HepG2 (cell line): Measurements from ENCODE around the gene AJM1. TPM values are rescaled to one million over a fixed set of nuclear protein-coding genes. Genes with fewer than 3 reads are reported as not detected.

Experiments used
- AFF4 ChIP-seq: sonication (generic); formaldehyde crosslinking; IDR thresholded peaks from 2 replicates; pipeline ENCODE4 v1.4.0; 2020; ENCODE audit warnings: missing genetic modification reagents
- DMAP1 ChIP-seq: IDR thresholded peaks from 2 replicates; pipeline ENCODE4 v1.6.1; 2016
- E2F5 ChIP-seq: sonication (generic); formaldehyde crosslinking; conservative IDR thresholded peaks from 2 replicates; pipeline ENCODE4 v1.4.0; 2020; ENCODE audit warnings: missing genetic modification reagents
- ELF3 ChIP-seq: IDR thresholded peaks from 2 replicates; pipeline ENCODE4 v1.6.1; 2016; ENCODE audit warnings: missing genetic modification reagents, missing compliant biosample characterization
- ERF ChIP-seq: IDR thresholded peaks from 2 replicates; pipeline ENCODE4 v1.6.1; 2018; ENCODE audit warnings: missing biosample characterization, missing genetic modification reagents
- ETV5 ChIP-seq: IDR thresholded peaks from 2 replicates; pipeline ENCODE4 v1.6.1; 2018; ENCODE audit warnings: missing biosample characterization, missing genetic modification reagents, inconsistent platforms, borderline replicate concordance
- HIVEP1 ChIP-seq: sonication (generic); formaldehyde crosslinking; IDR thresholded peaks from 2 replicates; pipeline ENCODE4 v1.4.0; 2020; ENCODE audit warnings: mild to moderate bottlenecking, missing genetic modification reagents
- HOXD1 ChIP-seq: sonication (generic); formaldehyde crosslinking; IDR thresholded peaks from 2 replicates; pipeline ENCODE4 v1.5.0; 2020; ENCODE audit warnings: missing genetic modification reagents
- MTA3 ChIP-seq: sonication (generic); formaldehyde crosslinking; IDR thresholded peaks from 2 replicates; pipeline ENCODE4 v1.4.0; 2020; ENCODE audit warnings: missing genetic modification reagents
- NONO ChIP-seq, 2 experiments: fragments of 450-650 bp in 1 of 2; sonication (generic) in 1 of 2; formaldehyde crosslinking in 1 of 2; IDR thresholded peaks in 1 of 2; conservative IDR thresholded peaks in 1 of 2; 2 replicates each; pipeline versions ENCODE4 v1.6.1 to v1.8.0; 2017 to 2022; ENCODE audit warnings: mild to moderate bottlenecking in 1 of 2, missing genetic modification reagents in 1 of 2, moderate library complexity in 1 of 2
- SP2 ChIP-seq: sonication (generic); formaldehyde crosslinking; IDR thresholded peaks from 2 replicates; pipeline ENCODE4 v1.5.1; 2020; ENCODE audit warnings: mild to moderate bottlenecking, missing genetic modification reagents
- TFAP4 ChIP-seq: sonication (generic); IDR thresholded peaks from 2 replicates; pipeline ENCODE4 v1.6.1; 2016; ENCODE audit warnings: low read depth, borderline replicate concordance
- ZBTB21 ChIP-seq: sonication (generic); formaldehyde crosslinking; IDR thresholded peaks from 2 replicates; pipeline ENCODE4 v1.4.0; 2020; ENCODE audit warnings: missing genetic modification reagents
- ZNF234 ChIP-seq: sonication (generic); formaldehyde crosslinking; conservative IDR thresholded peaks from 2 replicates; pipeline ENCODE4 v1.5.1; 2020; ENCODE audit warnings: mild to moderate bottlenecking, missing genetic modification reagents
- ZNF44 ChIP-seq: sonication (generic); formaldehyde crosslinking; IDR thresholded peaks from 2 replicates; pipeline ENCODE4 v1.5.1; 2020; ENCODE audit warnings: mild to moderate bottlenecking, missing genetic modification reagents
- ZNF563 ChIP-seq: sonication (generic); formaldehyde crosslinking; IDR thresholded peaks from 2 replicates; pipeline ENCODE4 v1.8.0; 2022; ENCODE audit warnings: mild to moderate bottlenecking, moderate library complexity, missing genetic modification reagents
- ZNF574 ChIP-seq: sonication (generic); formaldehyde crosslinking; IDR thresholded peaks from 2 replicates; pipeline ENCODE4 v1.4.0; 2020; ENCODE audit warnings: missing genetic modification reagents
- ZNF761 ChIP-seq: sonication (generic); formaldehyde crosslinking; conservative IDR thresholded peaks from 2 replicates; pipeline ENCODE4 v1.4.0; 2020; ENCODE audit warnings: mild to moderate bottlenecking, missing genetic modification reagents
- ZNF850 ChIP-seq: sonication (generic); formaldehyde crosslinking; conservative IDR thresholded peaks from 2 replicates; pipeline ENCODE4 v1.9.0; 2021; ENCODE audit warnings: mild to moderate bottlenecking, missing genetic modification reagents
- ZSCAN20 ChIP-seq: sonication (generic); formaldehyde crosslinking; IDR thresholded peaks from 2 replicates; pipeline ENCODE4 v1.4.0; 2020; ENCODE audit warnings: missing genetic modification reagents, mild to moderate bottlenecking, borderline replicate concordance
- polyA plus RNA-seq, 8 experiments: library from polyadenylated mRNA; depleted of rRNA in 3 of 8; stranded (reverse) in 7 of 8; unstranded in 1 of 8; fragments of >200 nt; fragmentation: Illumina TruSeq in 4 of 8; extraction: Trizol in 4 of 8; gene quantifications; 2 replicates each; pipeline versions ENCODE4 v1.2.1 to v1.2.3, GENCODE V29; 2011 to 2016; ENCODE audit warnings: low read depth in 4 of 8, missing spikeins in 1 of 8, mixed read lengths in 1 of 8; ENCODE audit not compliant: insufficient read depth in 1 of 8
- total RNA-seq, 5 experiments: library from RNA; depleted of rRNA; stranded (reverse); fragments of >200 nt; fragmentation: Illumina TruSeq; extraction: Trizol; gene quantifications; 2 replicates each; pipeline ENCODE4 v1.2.3, GENCODE V29; 2016; ENCODE audit warnings: low read depth in 1 of 5

The AJM1 gene
- total and polyA plus RNA-seq, 2 of the 13 experiments (the other 11 are each of a cell fraction or from before 2014, with no cell fraction given): 1.1 to 1.2 TPM

- peak; percentile 98 for TF ChIP-seq SP2
- no peak for TF ChIP-seq ZNF234
- 0 out of 2 replicates have a peak, but pooled peaks have one; percentile 60 for TF ChIP-seq HOXD1 (CRISPR knock-in tag)
- peak; percentile 84; the same call in 1 of the 2 replicates for TF ChIP-seq ZSCAN20 (CRISPR knock-in tag)
- TF ChIP-seq ZNF574 (CRISPR knock-in tag): peak; percentile 44; the same call in 1 of the 2 replicates
- TF ChIP-seq NONO (IDR thresholded peaks at IDR 0.05): no peak
- peak; percentile 3 for TF ChIP-seq NONO (CRISPR knock-in tag; conservative IDR thresholded peaks at IDR 0.05)
- TF ChIP-seq ZNF850 (CRISPR knock-in tag): no peak
- peak; percentile 57 for TF ChIP-seq DMAP1 (CRISPR knock-in tag)
- TF ChIP-seq ZNF44 (CRISPR knock-in tag): 0 out of 2 replicates have a peak, but pooled peaks have one; percentile 43
- TF ChIP-seq MTA3 (CRISPR knock-in tag): no peak
- TF ChIP-seq ZNF563 (CRISPR knock-in tag): peak; percentile 30; the same call in 1 of the 2 replicates
- no peak; the same call in 1 of the 2 replicates for TF ChIP-seq ETV5 (CRISPR knock-in tag)
- peak; percentile 21; the same call in 1 of the 2 replicates for TF ChIP-seq ERF (CRISPR knock-in tag)
- peak; percentile 20; the same call in 1 of the 2 replicates for TF ChIP-seq HIVEP1 (CRISPR knock-in tag)
- TF ChIP-seq ZBTB21 (CRISPR knock-in tag): no peak
- no peak for TF ChIP-seq AFF4 (CRISPR knock-in tag)
- TF ChIP-seq ELF3: peak; percentile 79
- TF ChIP-seq E2F5 (CRISPR knock-in tag): no peak; the same call in 1 of the 2 replicates
- 0 out of 2 replicates have a peak, but pooled peaks have one; percentile 16 for TF ChIP-seq TFAP4
- TF ChIP-seq ZNF761: no peak; the same call in 1 of the 2 replicates
Measured at GRCh38 chr9:136885950-136886578, 43.8 kb downstream of the AJM1 start, which contains the start of gene TRAF2 (continued).
